Activated naive CD8-positive, alpha-beta T cell (primary cell): Measurements from ENCODE around the gene GALNT9.

Experiments used
- H3K27ac Mint-ChIP-seq: one replicate; pipeline ENCODE4 v1.8.0; 2021; ENCODE audit warnings: mixed read lengths
- H3K27me3 Mint-ChIP-seq: one replicate; pipeline ENCODE4 v1.8.0; 2021; ENCODE audit warnings: mixed read lengths
- H3K36me3 Mint-ChIP-seq: one replicate; pipeline ENCODE4 v1.8.0; 2021; ENCODE audit warnings: mixed read lengths
- H3K4me1 Mint-ChIP-seq: one replicate; pipeline ENCODE4 v1.8.0; 2021; ENCODE audit warnings: low read depth, mixed read lengths
- H3K4me3 Mint-ChIP-seq: one replicate; pipeline ENCODE4 v1.8.0; 2021; ENCODE audit warnings: mild to moderate bottlenecking, mixed read lengths
- H3K9me3 Mint-ChIP-seq: one replicate; pipeline ENCODE4 v1.8.0; 2021; ENCODE audit warnings: low read depth, mixed read lengths

Gene GALNT9

DNA sequence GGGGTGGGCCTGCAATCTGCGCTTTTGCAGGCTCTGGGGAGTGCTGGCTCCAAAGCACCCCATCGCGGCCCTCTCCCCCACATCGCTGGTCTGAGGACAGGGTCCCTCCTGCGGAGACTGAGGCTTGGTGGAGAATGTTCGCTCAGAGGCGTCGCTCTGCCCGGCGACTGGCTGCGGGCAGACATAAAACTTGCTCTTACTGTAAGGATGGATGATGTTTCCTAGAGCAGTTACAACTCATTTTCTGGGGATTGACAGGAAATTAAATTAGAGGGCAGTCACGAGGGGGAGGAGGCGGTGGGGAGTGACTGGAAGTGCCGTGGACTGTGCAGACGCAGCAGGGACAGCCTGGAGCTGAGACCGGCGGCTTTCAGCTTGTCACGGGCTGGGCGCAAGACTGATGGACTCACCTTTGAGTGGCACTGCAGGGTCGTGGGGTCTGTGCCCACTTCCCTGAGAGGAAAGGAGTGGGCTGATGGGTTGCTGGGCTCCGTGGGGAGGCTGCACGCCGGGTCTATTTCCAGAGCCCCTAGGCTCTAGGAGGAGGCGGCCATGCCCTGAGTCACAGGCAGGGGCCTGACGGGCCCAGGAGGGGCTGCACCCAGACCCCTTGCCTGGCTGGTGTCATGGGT lies 152.4 kb downstream of the GALNT9 start:
- H3K27me3 Mint-ChIP-seq, result peaks cover 2% of the 10 kb centered on the region
- no peaks in the 10 kb centered on the region for H3K36me3 Mint-ChIP-seq

DNA sequence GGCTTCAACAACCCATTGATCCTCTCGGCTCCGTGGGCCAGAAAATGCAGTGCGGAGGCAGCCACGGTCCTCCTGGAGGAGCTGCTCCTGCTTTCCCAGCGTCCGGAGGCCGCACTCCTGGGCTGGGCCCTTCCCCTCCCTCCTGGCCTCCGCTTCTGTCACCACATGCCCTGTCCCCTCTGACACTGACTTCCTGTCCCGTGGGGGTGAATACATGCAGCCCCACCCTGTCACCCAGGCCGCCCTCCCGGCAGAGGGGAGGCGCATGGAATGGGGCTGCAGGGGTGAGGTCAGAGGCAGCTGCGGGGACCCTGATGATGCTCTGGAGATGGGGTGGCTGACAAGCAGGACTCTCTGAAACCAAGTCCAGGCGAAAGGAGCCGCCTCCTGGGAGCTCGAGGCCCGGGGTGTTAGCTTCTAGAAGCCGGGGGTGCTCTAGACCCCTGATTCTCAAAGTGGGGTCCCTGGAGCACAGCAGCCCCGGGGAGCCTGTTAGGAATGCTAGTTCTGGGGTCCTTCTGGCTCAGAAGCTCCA lies 152.9 kb downstream of the GALNT9 start:
- H3K4me1 Mint-ChIP-seq, result peaks cover 42% of the 10 kb centered on the region
- no peak overlapping the region for H3K4me3 Mint-ChIP-seq
- H3K27ac Mint-ChIP-seq, result no peak overlapping the region
- H3K27me3 Mint-ChIP-seq, result peaks cover 2% of the 10 kb centered on the region
- no peaks in the 10 kb centered on the region for H3K9me3 Mint-ChIP-seq
- no peaks in the 10 kb centered on the region for H3K36me3 Mint-ChIP-seq

More for the DNA sequence above, 152.4 kb downstream of the GALNT9 start:
- no peak overlapping the region for H3K4me3 Mint-ChIP-seq
- peaks cover 42% of the 10 kb centered on the region for H3K4me1 Mint-ChIP-seq
- no peak overlapping the region for H3K27ac Mint-ChIP-seq
- no peaks in the 10 kb centered on the region for H3K9me3 Mint-ChIP-seq

DNA sequence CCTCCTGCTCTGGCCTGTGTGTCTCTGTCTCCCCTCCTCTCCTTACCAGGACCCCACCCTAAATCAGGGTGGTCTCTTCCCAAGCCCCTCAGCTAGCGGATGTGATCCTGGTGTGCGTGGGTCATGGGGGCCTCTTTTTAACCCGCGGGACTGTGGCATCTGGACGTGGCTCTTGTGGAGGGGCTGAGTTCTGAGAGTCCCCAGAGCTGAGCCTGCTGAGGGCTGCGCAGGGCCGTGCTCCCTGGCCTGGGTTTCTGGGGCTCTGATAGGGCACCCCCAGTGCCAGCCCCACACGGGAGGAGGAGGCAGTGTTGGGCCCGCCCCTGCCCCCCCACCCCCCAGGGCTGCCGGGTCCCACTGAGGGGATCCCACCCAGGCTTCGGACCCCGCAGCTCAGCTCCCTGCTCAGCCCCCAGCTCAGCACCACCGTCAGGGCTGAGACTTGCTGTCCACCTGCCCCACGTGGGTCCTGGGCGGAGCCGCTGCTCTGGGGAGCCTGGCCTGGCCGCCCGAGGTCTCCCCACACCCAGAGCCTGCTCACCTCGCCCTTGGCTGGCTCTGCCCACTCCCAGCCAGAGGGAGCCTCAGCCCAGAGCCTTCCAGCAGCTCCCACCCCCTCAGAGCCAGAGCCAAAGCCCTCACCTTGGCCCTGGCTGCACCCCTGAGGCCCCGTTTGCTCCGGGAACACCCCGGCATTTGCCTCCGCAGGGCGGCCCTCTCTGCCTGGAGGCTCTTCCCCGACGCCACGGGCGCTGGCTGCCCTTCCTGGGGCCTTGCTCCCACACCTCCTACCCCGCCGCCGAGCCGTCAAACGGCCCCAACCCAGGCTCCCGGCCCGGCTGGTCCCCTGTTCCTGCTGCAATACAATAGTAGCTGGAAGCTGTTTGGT lies 153.6 kb downstream of the GALNT9 start:
- no peak overlapping the region for H3K27ac Mint-ChIP-seq
- no peaks in the 10 kb centered on the region for H3K9me3 Mint-ChIP-seq
- H3K27me3 Mint-ChIP-seq, result peaks cover 2% of the 10 kb centered on the region
- peaks cover 40% of the 10 kb centered on the region for H3K4me1 Mint-ChIP-seq
- no peaks in the 10 kb centered on the region for H3K36me3 Mint-ChIP-seq
- H3K4me3 Mint-ChIP-seq, result no peak overlapping the region

DNA sequence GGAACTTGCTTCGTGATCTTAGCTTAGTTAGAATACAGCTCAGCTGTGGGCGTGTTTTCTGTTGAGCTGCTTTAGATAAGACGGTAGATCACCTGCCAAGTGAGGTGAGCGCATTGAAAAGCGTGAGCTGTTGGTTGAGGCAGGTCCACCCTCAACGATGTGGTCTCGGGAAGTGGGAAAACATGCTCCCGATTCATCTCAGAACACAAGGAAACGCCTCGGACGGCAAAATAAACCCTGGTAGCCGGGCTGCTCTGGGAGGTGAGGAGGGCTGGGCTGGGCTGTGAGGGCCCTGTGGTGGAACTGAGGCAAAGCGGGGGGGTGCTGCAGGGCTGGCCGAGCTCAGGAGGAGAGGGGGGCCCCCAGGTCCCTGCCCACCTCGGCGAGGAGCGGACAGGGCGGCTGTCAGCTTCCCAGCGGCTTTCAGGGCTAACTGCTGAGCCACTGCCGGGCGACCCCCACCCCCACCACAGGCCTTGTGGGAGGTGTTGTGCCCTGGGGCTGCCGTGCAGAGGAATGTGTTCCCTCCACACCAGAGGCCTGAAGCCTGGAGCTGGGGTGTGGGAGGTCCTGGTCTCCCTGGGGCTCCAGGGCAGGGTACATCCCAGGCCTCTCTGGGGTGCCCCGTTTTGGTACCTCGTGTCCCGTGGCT lies 154.4 kb downstream of the GALNT9 start:
- Mint-ChIP-seq H3K9me3 (no peaks in the 10 kb centered on the region), H3K4me3 (no peak overlapping the region), H3K27me3 (peaks cover 2% of the 10 kb centered on the region), H3K4me1 (peaks cover 37% of the 10 kb centered on the region), H3K36me3 (no peaks in the 10 kb centered on the region), H3K27ac (no peak overlapping the region)

DNA sequence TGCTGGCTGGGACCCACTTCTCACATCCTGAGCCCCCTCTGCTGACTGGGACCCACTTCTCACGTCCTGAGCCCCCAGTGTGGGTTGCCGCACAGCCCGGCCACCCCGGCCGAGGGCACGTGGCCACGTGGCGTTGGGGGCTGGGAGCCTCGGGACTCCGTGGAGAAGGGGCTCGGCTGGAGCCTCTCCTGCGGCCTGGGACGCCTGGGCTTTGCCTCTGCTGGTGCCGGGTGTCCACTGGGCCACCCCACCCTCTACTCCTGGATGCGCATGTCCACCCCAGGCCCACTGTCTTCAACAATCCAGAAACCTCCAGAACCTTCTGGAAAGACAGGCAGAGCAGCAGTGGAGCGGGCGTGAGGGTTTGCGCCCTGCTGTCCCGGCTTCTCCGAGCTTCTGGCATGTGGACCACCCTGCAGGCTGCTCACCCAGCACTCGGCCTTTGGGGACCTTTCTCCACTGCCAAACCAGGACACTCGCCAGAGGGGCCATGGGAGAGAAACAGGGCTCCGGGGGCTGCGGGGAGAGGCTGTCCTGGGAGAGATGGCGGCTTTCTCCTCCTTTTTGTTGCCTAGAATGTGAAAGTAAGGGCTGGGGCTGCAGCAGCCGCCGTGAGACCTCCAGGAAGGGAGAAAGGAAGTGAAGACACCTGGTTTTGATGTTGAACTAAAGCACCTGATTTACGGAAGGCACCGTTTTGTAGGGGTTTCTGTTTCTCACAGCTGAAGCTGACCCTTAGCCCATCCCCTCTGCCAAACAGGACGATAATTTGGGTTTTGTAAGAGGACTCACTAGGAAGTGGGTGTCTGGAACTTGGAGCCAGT lies 155.2 kb downstream of the GALNT9 start:
- no peaks in the 10 kb centered on the region for H3K9me3 Mint-ChIP-seq
- peaks cover 32% of the 10 kb centered on the region for H3K4me1 Mint-ChIP-seq
- peaks cover 4% of the 10 kb centered on the region for H3K27me3 Mint-ChIP-seq
- no peaks in the 10 kb centered on the region for H3K36me3 Mint-ChIP-seq
- H3K27ac Mint-ChIP-seq, result no peak overlapping the region
- H3K4me3 Mint-ChIP-seq, result no peak overlapping the region

DNA sequence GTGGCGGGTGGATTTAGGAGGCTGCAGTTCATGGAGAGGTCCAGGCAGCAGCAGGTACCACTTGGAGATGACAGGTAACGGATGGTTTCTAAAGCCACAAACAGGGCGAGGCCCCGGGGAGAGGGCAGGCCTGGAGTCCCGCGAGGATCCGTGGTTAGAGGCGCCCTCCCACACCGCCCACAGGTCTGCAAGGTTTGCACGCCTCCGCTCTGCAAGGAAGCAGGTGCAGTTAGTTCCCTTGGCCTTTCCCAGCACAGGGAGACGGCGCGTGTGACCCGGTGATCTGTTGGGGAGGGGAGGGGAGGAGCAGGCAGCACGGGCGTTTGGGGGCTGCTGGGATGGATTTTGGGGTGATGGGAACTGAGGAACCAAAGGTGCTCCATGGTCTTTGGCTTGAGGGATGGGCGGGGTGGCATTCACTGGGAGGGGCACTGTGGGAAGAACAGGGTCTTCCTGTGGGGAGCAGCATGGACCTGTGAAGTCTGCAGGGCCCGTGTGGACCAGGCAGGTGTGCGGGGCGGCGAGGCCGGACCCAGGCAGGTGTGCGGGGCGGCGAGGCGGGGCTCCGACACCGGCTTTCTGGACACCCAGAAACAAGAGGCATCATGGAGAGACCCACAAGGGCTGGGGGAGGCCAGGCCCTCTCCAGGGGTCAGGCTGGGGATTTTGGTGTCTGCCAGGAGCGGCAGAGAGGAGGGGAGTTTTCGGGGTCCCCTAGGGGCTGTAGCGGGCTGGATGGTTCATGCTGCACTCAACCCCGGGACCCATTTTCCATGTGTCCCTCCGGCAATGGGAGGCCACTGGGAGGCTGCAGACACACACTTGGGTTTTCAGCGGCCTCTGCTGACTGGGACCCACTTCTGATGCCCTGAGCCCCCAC lies 156.0 kb downstream of the GALNT9 start:
- no peak overlapping the region for H3K27ac Mint-ChIP-seq
- H3K4me3 Mint-ChIP-seq, result no peak overlapping the region
- no peaks in the 10 kb centered on the region for H3K9me3 Mint-ChIP-seq
- H3K27me3 Mint-ChIP-seq, result peaks cover 4% of the 10 kb centered on the region
- peaks cover 24% of the 10 kb centered on the region for H3K4me1 Mint-ChIP-seq
- no peaks in the 10 kb centered on the region for H3K36me3 Mint-ChIP-seq

DNA sequence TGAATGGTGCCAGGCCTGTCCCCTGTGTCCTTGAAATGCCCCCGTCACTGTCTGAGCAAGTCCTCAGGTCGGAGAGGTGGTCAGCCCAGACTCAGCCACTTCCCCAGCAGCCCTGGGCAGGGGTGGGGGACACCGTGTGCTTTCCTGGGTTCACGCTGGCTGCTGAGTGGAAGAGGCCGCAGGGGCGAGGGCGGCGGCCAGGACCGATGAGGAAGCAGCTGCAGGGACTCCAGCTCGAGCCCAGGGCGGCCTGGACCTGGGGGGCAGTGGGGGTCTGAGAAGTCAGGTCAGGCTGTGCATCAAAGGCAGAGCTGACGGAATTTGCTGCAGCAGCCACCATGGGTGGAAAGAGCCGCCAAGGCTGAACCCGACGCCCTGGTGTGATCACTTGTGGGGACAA lies 156.8 kb downstream of the GALNT9 start:
- Mint-ChIP-seq H3K4me3 (no peak overlapping the region), H3K9me3 (no peaks in the 10 kb centered on the region), H3K36me3 (no peaks in the 10 kb centered on the region), H3K27me3 (peaks cover 4% of the 10 kb centered on the region), H3K4me1 (peaks cover 20% of the 10 kb centered on the region), H3K27ac (no peak overlapping the region)

DNA sequence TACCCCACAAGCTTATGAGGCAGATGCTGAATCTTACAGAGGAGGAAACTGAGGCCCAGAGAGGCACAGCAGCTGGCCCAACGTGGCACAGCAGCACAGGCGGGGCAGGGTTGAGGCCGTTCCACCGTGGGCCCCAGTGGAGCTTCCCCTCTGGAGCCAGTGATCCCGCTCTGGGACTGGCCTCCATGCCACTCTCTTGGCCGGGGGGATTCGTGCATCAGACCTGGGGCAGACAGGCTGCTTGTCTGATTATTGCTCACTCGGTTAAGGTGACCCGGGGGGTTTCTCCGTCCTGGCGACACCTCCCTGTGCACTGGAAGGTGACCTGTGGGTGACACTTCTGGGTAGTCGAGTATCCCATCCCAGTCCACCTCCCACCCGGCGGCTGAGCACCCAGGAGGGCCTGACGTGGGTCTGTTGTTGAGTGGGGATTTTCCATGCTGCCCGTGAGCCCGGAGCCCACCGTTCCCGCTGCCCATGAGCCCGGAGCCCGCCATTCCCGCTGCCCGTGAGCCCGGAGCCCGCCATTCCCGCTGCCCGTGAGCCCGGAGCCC lies 157.3 kb downstream of the GALNT9 start:
- Mint-ChIP-seq H3K27ac (no peak overlapping the region), H3K4me1 (peaks cover 18% of the 10 kb centered on the region)

DNA sequence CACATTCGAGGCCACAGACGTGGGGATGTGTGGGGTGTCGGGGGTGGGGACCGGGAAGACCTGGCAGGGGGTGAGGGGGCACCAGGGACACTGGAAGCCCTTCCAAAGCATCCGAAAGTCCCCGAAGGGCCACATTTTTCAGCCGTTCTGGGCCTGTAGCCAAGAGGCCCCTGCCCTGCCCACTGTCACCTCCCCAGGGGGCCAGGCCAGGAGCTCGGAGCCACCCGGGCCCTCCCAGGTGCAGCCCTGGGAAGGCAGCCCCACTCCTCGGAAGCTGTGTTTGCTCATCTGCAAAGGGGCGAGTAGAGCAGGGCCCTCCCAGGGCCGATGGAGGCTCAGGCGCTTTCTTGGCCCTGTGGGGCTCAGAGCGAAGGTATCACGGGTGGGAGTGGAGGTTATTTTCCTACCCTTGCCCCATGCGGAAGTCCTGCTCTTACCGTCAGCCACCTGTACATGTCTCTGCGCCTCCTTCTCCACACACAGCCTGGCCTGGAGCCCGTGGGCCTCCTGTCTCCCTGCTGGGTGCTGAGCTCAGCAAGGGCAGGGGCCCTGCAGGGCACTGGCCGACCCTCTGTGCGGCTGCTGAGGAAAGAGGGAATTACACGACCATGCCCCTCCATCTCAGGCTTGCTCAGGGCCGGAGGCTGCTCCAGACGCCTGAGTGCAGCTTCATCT lies 158.0 kb downstream of the GALNT9 start:
- H3K27ac Mint-ChIP-seq, result no peak overlapping the region
- H3K9me3 Mint-ChIP-seq, result no peaks in the 10 kb centered on the region
- no peak overlapping the region for H3K4me3 Mint-ChIP-seq
- H3K27me3 Mint-ChIP-seq, result peaks cover 4% of the 10 kb centered on the region
- peaks cover 17% of the 10 kb centered on the region for H3K4me1 Mint-ChIP-seq
- no peaks in the 10 kb centered on the region for H3K36me3 Mint-ChIP-seq

More for the DNA sequence above, 157.3 kb downstream of the GALNT9 start:
- Mint-ChIP-seq H3K4me3 (no peak overlapping the region), H3K9me3 (no peaks in the 10 kb centered on the region), H3K36me3 (no peaks in the 10 kb centered on the region), H3K27me3 (peaks cover 4% of the 10 kb centered on the region)

DNA sequence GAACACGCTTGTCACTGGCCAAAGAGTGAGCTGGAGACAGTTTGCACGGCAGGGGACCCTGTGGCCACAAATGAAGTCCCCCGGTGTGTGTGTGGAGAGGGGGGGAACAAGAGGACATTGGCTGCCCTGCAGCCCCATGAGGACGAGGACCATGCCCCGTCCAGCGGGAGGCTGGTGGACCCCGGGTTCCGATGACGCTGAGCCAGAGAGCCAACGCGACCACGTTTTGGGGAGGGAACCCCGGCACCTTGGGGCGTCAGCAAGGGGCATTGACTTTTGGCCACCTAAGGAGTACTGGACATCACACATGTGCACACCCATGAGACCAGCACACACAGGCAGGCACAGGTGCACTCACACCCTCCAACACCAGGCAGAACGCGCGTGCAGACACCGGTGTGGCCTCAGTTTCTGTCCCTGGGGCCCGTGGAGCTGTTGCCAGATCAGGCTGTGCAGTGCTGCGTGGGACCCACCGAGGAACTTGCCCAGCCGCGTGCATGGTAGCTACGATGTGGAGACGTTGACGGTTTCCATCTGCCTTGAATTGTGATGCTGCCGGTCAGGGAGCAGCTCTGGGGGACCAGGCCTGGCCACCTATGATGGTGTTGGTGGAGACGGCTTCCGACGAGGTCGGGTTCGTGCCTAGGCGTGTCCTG lies 158.6 kb downstream of the GALNT9 start:
- peaks cover 17% of the 10 kb centered on the region for H3K4me1 Mint-ChIP-seq
- no peak overlapping the region for H3K4me3 Mint-ChIP-seq
- peaks cover 4% of the 10 kb centered on the region for H3K27me3 Mint-ChIP-seq
- no peaks in the 10 kb centered on the region for H3K9me3 Mint-ChIP-seq
- no peaks in the 10 kb centered on the region for H3K36me3 Mint-ChIP-seq
- H3K27ac Mint-ChIP-seq, result no peak overlapping the region

DNA sequence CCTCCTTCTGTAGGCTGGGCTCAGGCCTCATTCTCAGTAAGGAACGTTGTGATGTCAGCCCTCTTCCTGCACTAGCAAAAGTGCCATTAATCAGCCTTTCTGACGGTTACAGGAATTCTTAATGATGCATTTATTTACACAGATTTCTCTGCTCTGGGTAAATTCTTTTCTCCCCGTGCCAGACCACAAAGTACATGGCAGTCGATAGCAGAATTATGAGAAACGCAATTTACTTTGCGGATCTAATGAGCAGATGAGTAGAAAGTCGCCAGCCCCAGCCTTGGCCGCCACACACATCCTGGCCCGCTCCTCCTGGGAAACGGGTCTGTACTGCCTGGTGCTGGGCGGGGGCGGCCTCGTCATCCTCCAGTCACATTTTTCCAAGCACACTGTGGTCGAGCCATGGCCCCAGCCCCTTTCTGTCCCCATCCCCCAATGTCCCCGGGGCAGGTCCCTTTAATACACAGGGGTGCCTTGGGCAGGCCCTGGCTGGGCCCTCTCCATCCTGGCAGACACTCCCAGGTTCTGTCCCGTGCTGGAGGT lies 159.2 kb downstream of the GALNT9 start:
- H3K27ac Mint-ChIP-seq, result no peak overlapping the region
- H3K27me3 Mint-ChIP-seq, result peaks cover 4% of the 10 kb centered on the region
- no peaks in the 10 kb centered on the region for H3K36me3 Mint-ChIP-seq
- no peak overlapping the region for H3K4me3 Mint-ChIP-seq
- no peaks in the 10 kb centered on the region for H3K9me3 Mint-ChIP-seq
- peaks cover 17% of the 10 kb centered on the region for H3K4me1 Mint-ChIP-seq

DNA sequence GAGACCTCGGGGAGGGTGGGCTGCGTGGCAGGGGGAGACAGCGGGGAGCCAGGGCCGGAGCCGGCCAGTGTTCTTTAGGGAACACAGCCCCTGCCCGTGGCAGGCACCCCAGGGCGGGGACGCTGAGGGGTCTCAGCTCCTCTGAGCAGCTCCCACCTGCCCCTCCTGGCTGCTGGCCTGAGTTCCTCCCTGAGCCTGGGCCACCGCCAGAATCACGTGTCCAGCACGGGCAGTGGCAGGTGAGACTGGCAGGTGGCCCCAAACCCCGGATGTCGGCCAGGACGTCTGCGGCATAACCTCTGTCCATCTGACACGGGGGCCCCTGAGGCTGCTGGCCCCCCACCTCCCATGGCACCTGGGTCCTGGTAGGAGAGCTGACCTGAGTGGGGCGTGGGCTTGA lies 160.0 kb downstream of the GALNT9 start:
- no peak overlapping the region for H3K4me3 Mint-ChIP-seq
- peaks cover 4% of the 10 kb centered on the region for H3K27me3 Mint-ChIP-seq
- H3K9me3 Mint-ChIP-seq, result no peaks in the 10 kb centered on the region
- H3K4me1 Mint-ChIP-seq, result peaks cover 14% of the 10 kb centered on the region
- H3K27ac Mint-ChIP-seq, result no peak overlapping the region
- no peaks in the 10 kb centered on the region for H3K36me3 Mint-ChIP-seq
